Stimulated activated CD8-positive, alpha-beta memory T cell treated with anti-CD3 and anti-CD28 coated beads, Interleukin-4, amount 100 ng/mL, for 4 hours (primary cell): ENCODE data around the gene RAD9A.

Source experiments
- DNase-seq, 2 donors: peaks; one replicate each; pipeline ENCODE4 v3.0.0-alpha.2; 2020; ENCODE audit warnings: low read depth in 2 of 2, low spot score in 1 of 2

RAD9A gene

GRCh38 chr11:67356864-67357561, 34.8 kb upstream of the RAD9A start:
- DNase-seq: peak; percentile 40 to 55

- no peak for DNase-seq
These were observed 33.7 kb upstream of the RAD9A start for GRCh38 chr11:67357831-67358670.

GRCh38 chr11:67364169-67364568, 27.6 kb upstream of the RAD9A start:
- DNase-seq: no peak

GRCh38 chr11:67364783-67365722, 26.7 kb upstream of the RAD9A start:
- DNase-seq: no peak

GRCh38 chr11:67365736-67366444, 25.9 kb upstream of the RAD9A start:
- DNase-seq: no peak

GRCh38 chr11:67366546-67366945, 25.2 kb upstream of the RAD9A start:
- no peak for DNase-seq

GRCh38 chr11:67366961-67367760, 24.6 kb upstream of the RAD9A start:
- DNase-seq: no peak

- no peak for DNase-seq
These were observed 24.0 kb upstream of the RAD9A start for GRCh38 chr11:67367761-67368227.

GRCh38 chr11:67368621-67369020, 23.2 kb upstream of the RAD9A start:
- DNase-seq: no peak

- DNase-seq: no peak
These were observed 22.5 kb upstream of the RAD9A start for GRCh38 chr11:67369275-67369674.

- no peak for DNase-seq
These were observed 21.9 kb upstream of the RAD9A start for GRCh38 chr11:67369801-67370284.

- DNase-seq: no peak
These were observed 21.3 kb upstream of the RAD9A start for GRCh38 chr11:67370351-67371076.

GRCh38 chr11:67371189-67371910, 20.4 kb upstream of the RAD9A start:
- no peak for DNase-seq

GRCh38 chr11:67371911-67372320, 19.9 kb upstream of the RAD9A start:
- no peak for DNase-seq

GRCh38 chr11:67372321-67372992, 19.3 kb upstream of the RAD9A start:
- no peak for DNase-seq

- DNase-seq: no peak
These were observed 18.7 kb upstream of the RAD9A start, which contains the start of gene CLCF1 for GRCh38 chr11:67372993-67373647. CLCF1 (minus strand) TSS chr11:67373598; CDS start chr11:67373539, 59 bp downstream.
